Measurements from ENCODE around the gene RORB.

RORB gene

GRCh38 chr9:74721696-74722660 lies 224.8 kb downstream of the RORB start:
- DNase-seq = no peak

GRCh38 chr9:74724317-74724716 lies 227.2 kb downstream of the RORB start:
- no peak for DNase-seq

GRCh38 chr9:74726581-74726980 lies 229.4 kb downstream of the RORB start:
- no peak for DNase-seq

- DNase-seq = no peak
These were observed 231.0 kb downstream of the RORB start for GRCh38 chr9:74728176-74728575.

GRCh38 chr9:74729136-74729695 lies 232.1 kb downstream of the RORB start:
- no peak for DNase-seq

GRCh38 chr9:74735761-74736160 lies 238.6 kb downstream of the RORB start:
- no peak for DNase-seq

- DNase-seq = no peak
These were observed 239.5 kb downstream of the RORB start for GRCh38 chr9:74736646-74737045.

- no peak for DNase-seq
These were observed 245.2 kb downstream of the RORB start for GRCh38 chr9:74742191-74742790.
